AG04450 (cell line): ENCODE data around the gene IRX6. TPM values are rescaled to one million over a fixed set of nuclear protein-coding genes. Genes with fewer than 3 reads are reported as not detected.

Experiments used
- CTCF ChIA-PET: fragments of 300-600, 350-600 bp; formaldehyde crosslinking; extraction: SDS; loops from one replicate; lab custom pipeline; 2022; ENCODE audit warnings: antibody characterized with exemption, inconsistent platforms; lab: Charles Lee
- POLR2A ChIA-PET: fragments of 350-600 bp; formaldehyde crosslinking; extraction: SDS; loops from one replicate; lab custom pipeline; 2021; ENCODE audit warnings: antibody characterized with exemption, inconsistent platforms; lab: Yijun Ruan, JAX
- DNase-seq: peaks from one replicate; pipeline ENCODE4 v3.0.0-alpha.2; 2011; ENCODE audit warnings: low read depth, low spot score
- H3K27ac ChIP-seq: one replicate; pipeline ENCODE4 v1.5.1; 2012; ENCODE audit warnings: low read depth, low read length, control low read depth
- H3K27me3 ChIP-seq: one replicate; pipeline ENCODE4 v1.6.0; 2012; ENCODE audit warnings: low read length; ENCODE audit not compliant: control insufficient read depth, insufficient read depth
- H3K4me3 ChIP-seq: 2 replicates; pipeline ENCODE4 v1.5.1; 2011; ENCODE audit warnings: mild to moderate bottlenecking, low read depth, low read length, control low read depth
- H3K9me3 ChIP-seq: 2 replicates; pipeline ENCODE4 v1.5.1; 2012; ENCODE audit warnings: low read length; ENCODE audit not compliant: control insufficient read depth, insufficient read depth
- polyA plus RNA-seq: library from polyadenylated mRNA; depleted of rRNA; stranded (reverse); fragments of >200 nt; gene quantifications from 2 replicates; pipeline ENCODE4 v1.2.3, GENCODE V29; 2011
- TF ChIP-seq, protein P1 (sequence below): IDR thresholded peaks from 2 replicates; pipeline ENCODE4 v1.5.1; 2011; ENCODE audit warnings: low read depth, low read length, control low read depth, inconsistent platforms

IRX6 gene
- polyA plus RNA-seq, 1 experiment: not detected

DNA sequence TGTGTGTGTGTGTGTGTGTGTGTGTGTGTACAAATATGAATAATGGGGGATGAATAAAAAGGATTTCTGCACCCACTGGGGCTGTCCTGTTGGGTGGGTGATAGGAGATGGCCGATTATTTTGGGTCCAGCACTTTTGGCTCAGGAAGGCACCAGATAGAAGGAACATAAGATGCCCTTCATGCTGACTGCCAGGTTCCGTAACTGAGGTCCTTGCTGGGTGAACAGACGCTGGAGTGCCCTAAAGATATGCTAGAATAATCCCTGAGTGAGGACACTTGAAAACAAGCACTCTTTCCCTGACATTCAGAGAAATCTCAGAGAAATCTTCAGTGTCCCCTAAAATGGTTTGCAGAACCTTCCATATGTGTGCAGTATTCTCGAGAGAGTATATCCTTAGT lies 17.7 kb downstream of the IRX6 start:
- Histone ChIP-seq H3K27me3 (no peaks in the 10 kb centered on the region), H3K9me3 (no peaks in the 10 kb centered on the region), H3K4me3 (no peak overlapping the region), H3K27ac (no peak overlapping the region)
- ChIA-PET CTCF (no interaction called here), POLR2A (no interaction called here)
- DNase-seq: no peak
- TF ChIP-seq, protein P1, sequence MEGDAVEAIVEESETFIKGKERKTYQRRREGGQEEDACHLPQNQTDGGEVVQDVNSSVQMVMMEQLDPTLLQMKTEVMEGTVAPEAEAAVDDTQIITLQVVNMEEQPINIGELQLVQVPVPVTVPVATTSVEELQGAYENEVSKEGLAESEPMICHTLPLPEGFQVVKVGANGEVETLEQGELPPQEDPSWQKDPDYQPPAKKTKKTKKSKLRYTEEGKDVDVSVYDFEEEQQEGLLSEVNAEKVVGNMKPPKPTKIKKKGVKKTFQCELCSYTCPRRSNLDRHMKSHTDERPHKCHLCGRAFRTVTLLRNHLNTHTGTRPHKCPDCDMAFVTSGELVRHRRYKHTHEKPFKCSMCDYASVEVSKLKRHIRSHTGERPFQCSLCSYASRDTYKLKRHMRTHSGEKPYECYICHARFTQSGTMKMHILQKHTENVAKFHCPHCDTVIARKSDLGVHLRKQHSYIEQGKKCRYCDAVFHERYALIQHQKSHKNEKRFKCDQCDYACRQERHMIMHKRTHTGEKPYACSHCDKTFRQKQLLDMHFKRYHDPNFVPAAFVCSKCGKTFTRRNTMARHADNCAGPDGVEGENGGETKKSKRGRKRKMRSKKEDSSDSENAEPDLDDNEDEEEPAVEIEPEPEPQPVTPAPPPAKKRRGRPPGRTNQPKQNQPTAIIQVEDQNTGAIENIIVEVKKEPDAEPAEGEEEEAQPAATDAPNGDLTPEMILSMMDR: no peak

DNA sequence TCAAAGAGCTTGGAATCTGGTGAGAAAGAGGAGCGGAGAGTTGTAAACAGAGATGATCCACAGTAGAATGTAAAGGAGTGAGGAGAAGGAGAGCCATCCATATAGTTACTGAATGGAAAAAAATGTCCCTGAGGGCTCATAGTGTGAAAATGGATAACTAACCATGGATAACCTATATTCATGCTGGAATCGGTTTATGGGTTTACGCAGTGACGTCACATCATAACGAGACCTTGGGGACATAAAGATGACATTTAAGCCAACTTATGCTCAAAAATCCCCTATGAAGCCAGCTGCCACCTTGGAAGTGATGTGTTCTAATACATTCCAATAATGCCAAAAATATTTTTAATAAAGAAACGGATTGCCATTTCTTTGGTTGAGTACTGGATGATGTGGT lies 22.5 kb downstream of the IRX6 start:
- TF ChIP-seq, protein P1: no peak
- H3K4me3 ChIP-seq: no peak overlapping the region
- no peak for DNase-seq
- no peak overlapping the region for H3K27ac ChIP-seq
- POLR2A ChIA-PET: no interaction called here
- H3K27me3 ChIP-seq: no peaks in the 10 kb centered on the region
- CTCF ChIA-PET: no interaction called here
- H3K9me3 ChIP-seq: no peaks in the 10 kb centered on the region

DNA sequence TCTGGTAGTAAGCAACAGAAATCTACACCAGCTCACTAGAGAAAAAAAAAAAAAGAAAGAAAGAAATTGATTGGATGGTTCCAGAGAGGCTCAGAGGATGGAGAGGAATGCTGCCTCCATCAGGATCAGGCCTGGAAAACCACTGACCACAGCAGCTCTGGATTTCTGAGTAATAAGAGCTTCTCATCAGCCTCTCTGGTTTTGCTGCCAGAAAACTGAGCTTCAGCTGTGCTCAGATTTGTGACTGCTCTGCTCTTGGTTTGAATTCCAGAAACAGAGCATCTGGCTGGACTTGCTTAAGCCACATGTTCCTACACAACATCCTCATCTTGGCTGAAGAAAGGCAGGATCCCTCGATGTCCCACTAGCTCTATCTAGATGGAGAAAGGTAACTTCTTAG lies 25.9 kb downstream of the IRX6 start:
- H3K27me3 ChIP-seq: no peaks in the 10 kb centered on the region
- POLR2A ChIA-PET: no interaction called here
- H3K27ac ChIP-seq: no peak overlapping the region
- no peak overlapping the region for H3K4me3 ChIP-seq
- CTCF ChIA-PET: no interaction called here
- TF ChIP-seq, protein P1: no peak
- no peak for DNase-seq
- no peaks in the 10 kb centered on the region for H3K9me3 ChIP-seq

DNA sequence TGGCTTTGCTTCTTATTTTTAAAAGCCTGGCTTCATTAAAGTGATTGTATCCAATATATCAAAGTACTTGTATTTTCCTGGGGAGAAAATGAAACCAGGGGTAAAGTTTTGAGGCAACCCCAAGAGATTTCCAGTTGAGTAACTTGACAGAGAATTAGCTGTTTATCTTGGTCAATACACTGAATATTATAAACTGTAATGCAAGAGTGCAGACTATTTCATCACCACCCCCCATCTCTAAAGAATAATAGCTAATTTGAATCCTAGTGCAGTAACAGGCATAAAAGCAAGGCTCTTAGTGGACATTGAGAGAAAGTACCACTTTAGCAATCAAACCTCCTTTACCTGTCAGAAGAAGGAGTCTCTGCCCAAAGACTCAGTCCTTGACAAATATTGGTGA lies 27.0 kb downstream of the IRX6 start:
- no peak for DNase-seq
- ChIA-PET CTCF (no interaction called here), POLR2A (no interaction called here)
- no peaks in the 10 kb centered on the region for H3K9me3 ChIP-seq
- no peak overlapping the region for H3K4me3 ChIP-seq
- no peaks in the 10 kb centered on the region for H3K27me3 ChIP-seq
- TF ChIP-seq, protein P1: no peak
- no peak overlapping the region for H3K27ac ChIP-seq

DNA sequence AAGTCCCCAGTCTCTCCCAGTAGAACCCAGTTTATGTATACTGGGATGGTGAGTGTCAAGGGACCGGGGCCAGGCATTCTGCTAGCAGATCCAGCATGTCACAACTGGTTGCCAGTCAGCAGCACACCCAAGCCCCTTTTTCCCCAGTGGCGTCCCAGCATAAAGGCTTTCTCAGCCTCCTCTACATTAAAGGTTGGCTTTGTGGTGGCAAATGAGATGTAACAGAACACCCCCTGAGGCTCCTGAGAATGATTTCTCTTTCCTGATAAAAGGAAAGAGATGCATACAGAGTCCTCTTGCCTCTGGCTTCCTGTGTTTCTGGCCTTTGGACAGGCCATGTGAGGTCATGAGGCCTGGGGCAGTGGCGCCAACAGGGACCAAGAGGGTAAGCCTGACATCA lies 27.9 kb downstream of the IRX6 start:
- Histone ChIP-seq H3K4me3 (no peak overlapping the region), H3K27me3 (no peaks in the 10 kb centered on the region), H3K9me3 (no peaks in the 10 kb centered on the region), H3K27ac (no peak overlapping the region)
- ChIA-PET CTCF (no interaction called here), POLR2A (no interaction called here)
- no peak for DNase-seq
- TF ChIP-seq, protein P1: no peak
